ENCODE results near the gene GJA5.
"Not testable (repeated sequence)": the region's sequence is repeated elsewhere in the genome, so short reads cannot be mapped to it uniquely, and the experiment has no call there.

Gene GJA5

DNA sequence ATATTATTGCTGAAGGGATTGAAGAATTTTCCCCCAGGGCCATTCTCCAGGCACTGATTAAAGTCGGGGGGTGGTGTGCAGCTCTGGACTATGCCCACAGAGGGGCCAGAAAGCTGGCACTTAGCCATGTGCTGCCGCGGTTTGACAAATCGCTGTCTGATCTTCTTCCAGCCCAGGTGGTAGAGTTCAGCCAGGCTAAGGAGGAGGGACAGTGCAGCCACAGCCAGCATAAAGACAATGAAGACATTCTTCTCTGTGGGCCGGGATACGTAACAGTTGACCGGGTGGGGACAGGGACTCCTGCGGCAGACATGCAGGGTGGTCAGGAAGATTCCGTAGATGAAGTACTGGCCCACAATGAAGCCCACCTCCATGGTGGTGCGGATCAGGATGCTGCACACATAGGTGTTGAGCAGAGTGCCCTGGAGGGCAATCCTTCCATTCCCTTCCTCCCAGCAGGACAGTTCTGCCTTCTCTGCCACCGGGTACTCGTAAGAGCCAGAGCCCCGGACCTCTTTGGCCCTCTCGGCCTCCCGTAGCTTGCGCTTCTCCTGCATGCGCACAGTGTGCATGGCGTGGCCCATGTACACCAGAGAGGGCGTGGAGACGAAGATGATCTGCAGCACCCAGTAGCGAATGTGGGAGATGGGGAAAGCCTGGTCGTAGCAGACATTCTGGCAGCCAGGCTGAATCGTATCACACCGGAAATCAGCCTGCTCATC is 1.9 kb downstream of the GJA5 start:
- DNase-seq, result no peak

GRCh38 chr1:147757015-147757990 is 3.1 kb downstream of the GJA5 start:
- no peak for DNase-seq

DNA sequence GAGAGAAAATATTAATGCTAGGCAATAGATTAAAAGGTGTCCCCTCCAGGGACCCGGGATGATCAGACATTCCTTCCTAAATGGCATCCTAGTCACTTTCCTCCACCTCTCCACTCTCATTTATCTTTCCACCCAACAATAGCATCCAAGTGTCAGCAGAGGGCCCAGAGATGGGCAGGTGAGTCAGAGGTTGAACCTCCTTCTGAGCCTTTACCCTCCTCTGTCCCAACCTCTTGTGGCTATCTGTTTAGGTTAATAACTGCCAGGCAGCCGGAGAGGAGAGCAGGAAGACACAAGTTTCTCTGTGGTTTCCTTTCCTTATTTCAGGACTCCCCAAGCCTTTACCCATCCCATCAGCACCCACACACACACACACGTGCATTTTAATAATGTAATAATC is 4.1 kb downstream of the GJA5 start:
- no peak for DNase-seq

DNA sequence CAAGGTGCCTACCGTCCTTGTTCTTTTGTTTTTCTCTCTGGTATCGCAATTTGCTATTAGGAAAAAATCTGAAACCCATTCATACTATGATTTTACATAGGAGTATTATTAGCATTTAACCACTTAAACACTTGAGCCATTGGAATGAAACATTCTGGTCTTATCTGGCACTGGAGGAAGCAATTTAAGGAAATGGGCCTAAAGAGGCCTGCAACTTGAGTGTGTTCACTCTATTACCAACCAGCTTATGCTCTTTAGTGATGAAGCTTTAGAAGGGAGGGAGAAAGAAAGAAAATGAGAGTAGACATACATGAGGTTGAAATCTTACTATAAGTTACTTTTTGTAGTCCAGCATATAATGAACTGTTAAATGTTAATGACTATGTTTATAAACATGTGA is 5.7 kb downstream of the GJA5 start:
- no peak for DNase-seq

GRCh38 chr1:147753081-147753480 is 7.3 kb downstream of the GJA5 start:
- DNase-seq, result no peak

GRCh38 chr1:147752511-147752910 is 7.9 kb downstream of the GJA5 start:
- DNase-seq, result no peak

GRCh38 chr1:147751346-147751745 is 9.1 kb downstream of the GJA5 start:
- no peak for DNase-seq

GRCh38 chr1:147750618-147751217 is 9.7 kb downstream of the GJA5 start:
- DNase-seq, result no peak

DNA sequence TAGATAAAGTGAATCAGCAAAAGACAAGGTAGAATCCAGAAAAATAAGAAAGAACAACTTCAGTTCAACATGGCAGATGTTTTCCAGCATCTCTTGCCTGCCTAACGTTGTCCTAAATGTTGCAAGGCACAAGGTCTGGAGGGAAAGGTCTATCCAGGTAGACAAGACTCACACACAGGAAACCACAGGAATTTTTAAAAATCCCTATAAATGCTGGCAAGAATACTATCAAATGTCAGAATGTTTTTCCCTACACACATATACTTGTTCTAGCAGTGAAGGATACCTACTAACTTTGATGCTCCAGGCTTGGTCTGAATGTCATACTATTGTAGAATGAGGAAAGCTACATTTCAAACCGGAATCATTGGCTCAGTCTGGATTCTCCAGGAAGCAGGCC is 10.6 kb downstream of the GJA5 start:
- DNase-seq, result no peak

- DNase-seq, result no peak
These were observed 11.6 kb downstream of the GJA5 start for GRCh38 chr1:147748676-147749350.

DNA sequence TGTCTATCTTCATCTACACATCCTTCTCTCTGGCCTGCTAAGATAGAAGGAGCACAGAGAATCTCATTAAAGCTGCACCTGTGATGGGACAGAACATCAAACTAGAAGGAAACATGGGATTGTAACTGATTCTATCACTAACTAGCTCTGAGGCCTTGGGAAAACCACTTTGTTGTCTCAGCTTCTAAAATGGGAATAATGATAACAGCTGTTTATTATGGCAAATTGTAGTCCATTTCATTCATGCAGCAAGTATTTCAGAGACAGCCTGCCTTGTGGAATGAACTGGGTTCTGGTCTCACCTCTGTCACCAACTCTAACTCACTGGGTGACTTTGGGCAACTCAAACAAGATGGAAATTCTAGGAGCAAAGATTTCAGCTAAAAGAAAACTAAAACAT is 12.4 kb downstream of the GJA5 start:
- DNase-seq, result no peak

DNA sequence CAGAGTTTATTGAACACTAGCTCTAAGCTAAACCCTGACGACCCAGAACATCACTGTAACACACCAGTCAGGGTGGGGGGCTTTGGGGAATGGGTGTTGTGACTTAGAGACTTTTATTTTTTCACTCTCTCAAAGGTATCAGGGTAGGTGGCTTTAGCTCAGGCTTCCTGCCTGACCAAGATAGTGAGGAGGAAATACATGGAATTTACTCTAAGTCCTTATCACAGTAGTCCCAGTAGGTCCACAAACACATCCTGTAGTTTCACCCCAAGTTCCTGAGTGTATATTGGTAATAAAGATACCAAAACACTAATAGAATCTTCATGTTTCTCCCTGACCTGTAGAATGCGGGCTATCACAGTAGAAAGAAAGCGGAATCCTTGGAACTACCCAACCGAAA is 15.1 kb downstream of the GJA5 start:
- no peak for DNase-seq

DNA sequence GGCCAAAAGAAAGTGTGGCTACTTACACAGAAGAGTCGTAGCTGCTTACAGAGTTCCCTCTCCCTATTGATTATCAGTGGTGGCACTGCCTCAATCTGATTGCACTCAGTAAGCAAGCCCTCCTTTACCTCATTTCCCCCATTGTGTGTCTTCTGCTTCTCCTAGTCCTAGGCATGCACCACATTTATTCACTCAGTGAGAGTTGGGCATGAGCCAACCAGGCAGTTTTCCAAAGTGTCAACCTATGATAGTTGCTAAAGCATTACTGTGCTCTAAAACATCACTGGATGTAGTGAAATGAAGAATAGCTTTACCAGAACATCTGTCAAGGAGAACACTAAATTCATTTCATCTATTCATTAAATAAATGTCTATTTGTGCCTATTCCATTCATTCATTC is 19.3 kb downstream of the GJA5 start:
- no peak for DNase-seq

DNA sequence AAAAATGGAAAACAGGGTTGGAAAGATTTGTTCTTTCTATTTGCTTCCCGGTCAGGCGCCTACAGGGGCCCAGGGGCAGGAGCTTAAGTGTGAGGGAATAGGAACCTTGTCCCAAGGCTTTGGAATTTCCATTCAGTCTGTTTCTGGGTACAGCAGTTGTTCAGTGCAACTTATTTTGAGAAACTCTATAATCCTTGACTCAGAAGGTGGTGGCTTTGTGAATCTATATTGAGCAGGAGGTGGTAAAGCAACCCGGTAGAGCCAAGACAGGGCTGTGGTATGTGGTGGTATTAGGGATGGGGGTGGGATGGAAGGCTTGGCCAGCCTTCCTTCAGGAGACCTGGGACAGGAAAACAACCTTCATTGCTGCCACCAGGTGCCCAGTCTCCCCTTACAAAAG is 20.0 kb downstream of the GJA5 start:
- DNase-seq, result no peak

GRCh38 chr1:147738739-147739476 is 21.5 kb downstream of the GJA5 start:
- DNase-seq, result no peak

GRCh38 chr1:147738129-147738528 is 22.3 kb downstream of the GJA5 start:
- no peak for DNase-seq

- DNase-seq, result no peak
These were observed 23.5 kb downstream of the GJA5 start for GRCh38 chr1:147736883-147737282.

- no peak for DNase-seq
These were observed 25.0 kb downstream of the GJA5 start for GRCh38 chr1:147735423-147735822.

DNA sequence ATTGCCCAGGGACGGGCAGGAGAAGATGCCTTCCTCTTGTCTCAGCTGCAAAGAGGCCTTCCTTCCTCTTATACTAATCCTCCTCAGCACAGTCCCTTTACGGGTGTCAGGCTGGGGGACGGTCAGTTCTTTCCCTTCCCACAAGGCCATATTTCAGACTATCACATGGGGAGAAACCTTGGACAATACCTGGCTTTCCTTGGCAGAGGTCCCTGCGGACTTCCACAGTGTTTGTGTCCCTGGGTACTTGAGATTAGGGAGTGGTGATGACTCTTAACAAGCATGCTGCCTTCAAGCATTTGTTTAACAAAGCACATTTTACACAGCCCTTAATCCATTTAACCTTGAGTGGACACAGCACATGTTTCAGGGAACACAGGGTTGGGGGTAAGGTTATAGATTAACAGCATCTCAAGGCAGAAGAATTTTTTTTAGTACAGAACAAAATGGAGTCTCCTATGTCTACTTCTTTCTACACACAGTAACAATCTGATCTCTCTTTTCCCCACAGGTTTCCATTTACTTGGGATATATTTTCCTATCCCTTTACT is 26.0 kb downstream of the GJA5 start:
- not testable (repeated sequence) for DNase-seq

- no peak for DNase-seq
These were observed 31.1 kb downstream of the GJA5 start for GRCh38 chr1:147729315-147729714.

DNA sequence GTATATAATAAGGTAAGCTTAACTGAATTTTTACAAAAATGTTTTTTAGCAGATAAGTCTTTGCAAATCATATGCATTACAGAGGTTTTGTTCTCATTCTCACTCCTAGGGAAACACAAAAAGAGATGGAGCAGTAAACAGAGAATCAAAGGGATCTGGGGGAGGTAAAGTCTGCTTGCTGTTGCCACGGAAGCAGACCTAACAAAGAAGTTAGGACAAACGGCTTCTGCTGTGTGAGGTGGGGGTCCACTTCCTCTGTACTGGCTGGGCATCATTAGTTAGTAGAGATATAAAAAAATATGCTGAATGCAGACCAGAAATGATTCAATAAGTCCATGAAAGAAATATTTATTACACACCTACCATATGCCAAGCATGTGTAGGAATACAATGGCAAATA is 34.2 kb downstream of the GJA5 start:
- no peak for DNase-seq

GRCh38 chr1:147725685-147726084 is 34.7 kb downstream of the GJA5 start:
- no peak for DNase-seq

Measured in CD4-positive, alpha-beta T cell treated with Interleukin-17A for 1 hour (primary cell).